NCI-H345 (cell line): ENCODE data around the gene UST.
"Not testable (repeated sequence)": the region's sequence is repeated elsewhere in the genome, so short reads cannot be mapped to it uniquely, and the experiment has no call there.

Experiments
- DNase-seq: peaks from one replicate; lab custom pipeline; 2025; lab: John Stamatoyannopoulos, UW

The UST gene

DNA sequence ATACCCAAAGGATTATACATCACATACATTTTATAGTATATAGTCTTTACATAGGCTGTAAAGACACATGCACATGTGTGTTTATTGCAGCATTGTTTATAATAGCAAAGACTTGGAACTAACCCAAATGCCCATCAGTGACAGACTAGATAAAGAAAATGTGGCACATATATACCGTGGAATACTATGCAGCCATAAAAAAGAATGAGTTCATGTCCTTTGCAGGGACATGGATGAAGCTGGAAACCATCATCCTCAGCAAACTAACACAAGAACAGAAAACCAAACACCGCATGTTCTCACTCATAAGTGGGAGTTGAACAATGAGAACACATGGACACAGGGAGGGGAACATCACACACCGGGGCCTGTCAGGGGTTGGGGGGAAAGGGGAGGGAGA, 231.5 kb downstream of the UST start:
- not testable (repeated sequence) for DNase-seq

DNA sequence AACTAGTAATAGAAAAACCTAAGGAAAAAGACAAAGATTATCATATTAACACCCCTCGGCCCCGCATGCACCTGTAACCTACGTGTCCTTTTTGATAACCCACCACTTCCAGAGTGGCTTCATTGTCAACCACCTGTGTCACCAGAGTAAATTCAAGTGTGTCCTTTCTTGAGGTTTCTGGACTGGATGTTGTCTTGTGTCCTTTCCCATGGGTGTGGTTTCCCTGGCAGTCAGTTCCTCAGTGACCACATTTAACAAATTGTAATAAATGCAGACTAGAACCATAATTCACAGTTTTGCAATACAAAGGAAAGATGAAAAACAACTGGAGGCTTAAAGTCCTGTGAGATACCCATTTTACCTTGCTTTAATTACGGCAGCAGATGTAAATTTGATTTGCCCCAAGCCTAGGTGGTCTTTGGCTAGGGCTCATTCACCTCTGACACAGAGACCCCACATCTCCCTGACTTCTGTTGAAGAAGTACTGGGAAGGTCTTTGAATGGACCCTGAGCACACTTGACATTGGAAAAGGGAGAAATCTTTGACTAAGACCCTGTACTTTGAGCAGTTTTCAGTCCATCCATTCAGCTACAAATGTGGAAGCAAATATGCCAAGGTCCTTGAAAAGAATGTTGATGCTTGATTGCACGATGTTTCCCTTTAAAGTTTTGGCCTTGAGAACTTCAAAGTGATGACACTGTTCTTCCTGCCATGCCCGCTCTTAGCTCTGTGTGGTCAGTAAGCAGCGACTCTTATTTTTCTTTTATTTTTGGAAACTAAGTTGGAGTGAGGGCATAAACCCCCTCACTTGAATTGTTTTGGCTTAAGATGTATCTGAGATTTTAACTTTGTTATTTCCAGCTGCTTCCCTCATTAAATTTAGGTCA, 232.4 kb downstream of the UST start:
- DNase-seq: no peak

DNA sequence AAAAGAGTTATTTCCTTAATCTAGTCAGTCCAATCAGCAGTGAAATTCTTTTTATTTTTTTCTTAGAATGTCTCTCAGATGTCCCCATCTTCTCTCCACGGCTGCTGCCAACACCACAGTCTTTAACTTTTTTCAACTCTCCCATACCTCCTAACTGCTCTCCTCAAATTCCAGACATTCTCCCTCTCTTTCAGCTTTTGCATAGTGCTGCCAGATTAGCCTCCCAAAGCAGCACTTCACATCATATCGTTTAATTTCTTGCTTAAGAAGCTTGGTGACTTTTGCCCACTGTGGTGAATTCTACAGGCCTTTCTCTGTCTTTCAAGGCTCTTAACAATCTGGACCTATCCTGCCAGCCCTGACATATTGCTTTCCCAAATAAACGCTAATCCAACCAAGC, 233.4 kb downstream of the UST start:
- DNase-seq: no peak

DNA sequence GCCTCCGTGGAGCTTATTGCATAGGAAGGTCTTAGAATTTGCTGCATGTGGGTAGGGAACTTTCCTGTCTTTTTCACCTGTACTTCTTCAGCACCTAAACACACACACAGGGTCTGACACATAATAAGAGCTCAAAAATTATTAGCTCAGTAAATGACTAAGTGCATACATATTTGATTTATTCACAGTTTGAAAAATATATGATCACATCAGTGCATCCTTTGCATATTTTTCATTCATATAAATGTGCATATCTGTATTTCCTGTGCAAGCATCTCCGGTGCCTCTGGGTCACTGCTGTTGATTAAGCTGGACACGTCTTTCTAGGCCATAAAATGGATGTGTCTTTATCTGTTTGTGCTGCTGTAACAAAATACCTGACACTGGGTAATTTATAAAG, 234.7 kb downstream of the UST start:
- DNase-seq: no peak

DNA sequence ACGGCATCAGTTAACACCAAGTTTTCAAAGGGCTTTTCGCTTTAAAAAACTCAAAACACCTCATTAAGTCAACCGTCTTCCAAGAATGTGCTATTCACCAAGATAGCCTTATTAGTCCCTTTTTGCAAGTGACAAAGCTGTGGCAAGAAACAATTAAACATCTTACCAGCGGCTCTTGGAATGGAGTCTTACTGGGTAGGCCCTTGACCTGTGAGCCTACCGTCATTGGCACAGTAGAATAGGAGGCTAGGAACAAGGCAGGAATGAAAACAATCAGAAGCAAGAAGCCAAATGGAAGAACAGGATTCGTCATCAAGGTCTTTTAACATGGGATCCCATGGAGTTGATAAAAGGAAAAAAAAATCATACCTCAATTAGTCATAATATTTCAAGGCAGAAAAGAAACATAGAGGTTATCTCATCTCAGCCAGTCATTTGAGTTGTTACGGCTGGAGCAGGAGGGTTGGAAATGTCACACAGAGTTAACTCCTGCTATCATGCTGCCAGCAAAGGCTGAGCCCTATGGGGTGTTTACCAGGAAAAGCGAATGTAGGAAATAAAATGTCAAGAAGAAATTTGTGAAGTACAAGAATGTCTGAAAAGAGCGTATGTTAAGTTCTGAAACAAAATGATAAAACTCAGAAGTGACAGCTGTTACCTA, 236.4 kb downstream of the UST start:
- no peak for DNase-seq

DNA sequence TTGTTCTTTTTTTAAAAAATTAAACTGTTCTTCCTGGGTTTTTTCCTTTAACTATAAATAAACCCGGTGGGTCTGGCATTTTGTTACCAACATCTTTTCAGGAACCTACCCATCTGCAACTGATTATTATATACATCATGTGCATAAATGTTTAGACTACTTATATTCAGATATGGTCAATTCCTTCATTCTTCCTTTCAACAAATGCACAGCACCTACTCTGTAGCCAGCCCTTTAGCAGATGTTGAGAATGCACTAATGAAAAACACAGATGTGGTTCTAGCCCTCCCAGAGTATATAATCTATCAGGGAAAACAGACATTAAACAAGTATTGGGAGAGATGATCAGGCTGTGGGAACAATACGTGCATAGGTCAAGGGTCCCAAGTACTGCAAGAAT, 237.1 kb downstream of the UST start:
- no peak for DNase-seq

DNA sequence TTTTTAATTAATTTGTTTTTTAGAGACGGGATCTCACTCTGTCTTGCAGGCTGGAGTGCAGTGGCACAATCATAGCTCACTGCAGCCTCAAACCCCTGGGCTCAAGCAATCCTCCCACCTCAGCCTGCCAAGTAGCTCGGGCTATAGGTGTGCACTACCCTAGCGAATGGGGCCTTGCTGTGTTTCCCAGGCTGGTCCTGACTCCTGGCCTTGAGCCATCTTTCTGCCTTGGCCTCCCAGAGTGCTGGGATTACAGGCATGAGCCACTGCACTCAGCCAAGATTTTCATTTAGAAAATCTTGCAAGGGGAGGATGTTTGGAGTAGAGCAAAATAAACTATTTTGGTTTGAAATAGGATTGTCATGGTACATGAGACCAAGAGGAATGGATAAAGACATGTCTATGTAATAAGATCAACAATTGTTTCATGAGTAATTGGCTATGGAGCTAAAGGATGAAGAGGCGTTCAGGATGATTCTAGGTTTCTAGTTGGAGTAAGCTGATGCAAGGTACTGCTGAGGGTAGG, 237.8 kb downstream of the UST start:
- no peak for DNase-seq

DNA sequence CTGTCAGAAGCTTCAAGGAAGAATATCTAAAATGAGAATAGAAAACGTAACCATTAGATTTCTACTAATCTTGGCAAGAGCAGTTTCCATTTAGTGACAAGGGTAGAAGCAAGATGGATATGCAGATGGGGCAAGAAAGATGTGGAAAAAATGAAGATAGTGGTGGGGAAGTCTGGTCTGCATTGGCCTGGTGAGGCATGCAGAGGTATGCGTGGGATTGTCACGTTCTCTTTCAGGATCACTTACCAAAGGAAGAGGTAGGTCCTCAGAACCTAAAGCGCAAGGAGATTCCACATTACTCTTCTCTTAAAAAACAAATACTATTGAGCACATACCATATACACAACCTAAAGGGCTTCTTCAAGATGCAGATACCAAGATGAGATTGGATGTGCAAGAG, 238.7 kb downstream of the UST start:
- no peak for DNase-seq

DNA sequence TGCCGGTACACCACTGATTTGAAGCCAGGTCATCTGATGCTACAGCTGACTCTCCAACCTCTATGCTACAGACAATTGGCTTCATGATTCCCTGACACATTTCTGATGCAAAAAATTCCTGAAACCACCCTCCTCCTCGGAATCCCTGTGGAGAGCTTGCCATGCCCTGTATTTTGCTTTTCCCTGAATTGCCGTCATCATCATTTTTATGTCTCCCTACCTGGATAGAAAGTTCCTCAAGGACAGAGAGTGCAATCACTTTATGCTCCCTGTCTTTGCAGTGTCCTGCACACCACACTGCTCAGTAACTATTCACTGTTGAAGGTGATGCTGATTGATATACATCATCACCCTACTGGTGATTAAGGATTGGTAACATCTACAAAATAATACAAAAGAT, 239.8 kb downstream of the UST start:
- DNase-seq: no peak

DNA sequence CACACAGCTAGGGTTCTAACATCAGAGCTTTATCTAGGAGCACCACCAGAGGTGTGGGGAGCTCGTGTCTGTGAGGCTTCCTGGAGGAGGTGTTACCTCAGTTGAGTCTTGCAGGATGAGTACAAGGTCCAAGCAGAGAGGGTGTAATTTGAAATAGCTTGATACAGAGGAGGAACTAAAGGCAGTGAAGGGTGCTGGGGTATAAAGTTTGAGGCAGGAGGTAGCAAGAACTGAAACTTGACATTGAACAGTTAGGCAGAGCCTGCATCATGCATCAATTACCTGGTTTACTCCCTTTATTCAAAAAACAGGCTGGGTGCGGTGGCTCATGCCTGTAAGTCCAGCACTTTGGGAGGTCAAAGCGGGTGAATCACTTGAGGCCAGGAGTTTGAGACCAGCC, 241.2 kb downstream of the UST start:
- DNase-seq: no peak

DNA sequence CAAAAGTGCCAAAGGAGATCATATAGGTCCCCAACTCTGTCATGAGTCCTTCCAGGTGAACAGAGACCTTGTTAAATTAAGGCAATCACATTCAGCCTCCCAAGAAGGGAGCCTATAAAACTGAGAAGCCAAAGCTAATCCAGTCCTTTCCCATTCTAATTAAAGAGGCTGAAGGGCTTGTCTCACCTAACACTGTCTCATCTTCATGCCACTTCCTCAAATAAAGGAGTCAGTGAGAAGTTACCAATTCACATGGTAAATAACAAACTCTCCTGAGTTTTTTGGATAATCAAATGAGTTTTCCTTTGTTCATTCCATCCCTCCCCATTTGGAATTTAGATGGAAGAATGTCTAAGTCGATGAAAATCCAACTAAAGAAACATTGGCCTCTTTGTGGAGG, 242.8 kb downstream of the UST start:
- no peak for DNase-seq

DNA sequence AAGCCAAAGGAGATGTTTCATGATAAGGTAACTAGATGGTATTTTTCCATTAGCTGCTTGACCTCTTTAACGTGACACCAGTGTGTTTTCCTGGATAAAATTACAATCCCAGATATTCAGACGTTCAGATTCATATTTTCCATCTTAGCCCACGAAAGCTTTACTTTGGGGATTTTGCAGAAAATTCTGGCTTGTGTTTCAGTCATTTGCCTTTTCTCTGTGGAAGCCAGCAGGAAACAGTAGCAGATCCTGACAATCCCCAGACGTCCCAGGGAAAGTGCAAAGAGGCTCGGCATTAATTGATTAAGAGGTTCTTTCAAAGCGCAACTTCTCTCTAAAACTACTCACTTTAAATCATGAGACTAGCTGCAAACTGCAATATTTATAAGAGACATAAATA, 243.6 kb downstream of the UST start:
- DNase-seq: no peak

DNA sequence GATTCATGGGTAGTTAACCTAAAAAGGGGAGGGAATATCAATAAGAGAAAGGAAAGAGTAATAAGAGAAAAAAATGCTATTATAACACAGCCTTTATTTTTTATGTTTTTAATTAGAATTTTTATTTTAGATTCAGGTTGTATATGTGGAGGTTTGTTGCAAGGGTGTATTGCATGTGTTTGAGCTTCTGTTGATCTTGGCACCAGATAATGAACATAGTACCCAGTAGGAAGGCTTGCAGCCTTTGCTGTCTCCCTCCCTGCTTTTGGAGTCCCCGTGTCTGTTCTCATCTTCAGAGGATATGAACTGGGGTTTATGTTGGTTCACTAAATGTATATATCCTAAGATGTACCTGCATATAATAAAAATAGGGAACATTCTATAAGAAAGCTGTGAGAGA, 250.0 kb downstream of the UST start:
- no peak for DNase-seq

DNA sequence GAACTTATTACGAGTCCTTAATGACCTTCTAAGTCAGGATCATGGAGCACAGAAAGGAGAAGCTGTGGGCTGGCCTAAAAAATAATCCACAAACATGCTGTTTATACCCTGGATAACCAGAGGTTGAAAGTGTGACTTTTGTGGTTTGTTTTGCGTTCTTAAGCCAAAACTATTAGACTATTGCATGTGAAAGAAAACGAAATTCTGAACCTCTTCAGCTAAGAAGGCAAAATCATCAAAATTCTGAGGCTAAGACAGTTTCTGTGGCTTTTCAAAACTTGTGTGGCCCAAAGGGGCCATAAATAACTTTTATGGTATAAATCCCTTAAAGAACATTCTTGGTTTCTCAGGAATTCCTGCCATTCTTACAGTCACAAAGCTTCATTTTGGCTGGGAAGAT, 251.0 kb downstream of the UST start:
- DNase-seq: no peak

DNA sequence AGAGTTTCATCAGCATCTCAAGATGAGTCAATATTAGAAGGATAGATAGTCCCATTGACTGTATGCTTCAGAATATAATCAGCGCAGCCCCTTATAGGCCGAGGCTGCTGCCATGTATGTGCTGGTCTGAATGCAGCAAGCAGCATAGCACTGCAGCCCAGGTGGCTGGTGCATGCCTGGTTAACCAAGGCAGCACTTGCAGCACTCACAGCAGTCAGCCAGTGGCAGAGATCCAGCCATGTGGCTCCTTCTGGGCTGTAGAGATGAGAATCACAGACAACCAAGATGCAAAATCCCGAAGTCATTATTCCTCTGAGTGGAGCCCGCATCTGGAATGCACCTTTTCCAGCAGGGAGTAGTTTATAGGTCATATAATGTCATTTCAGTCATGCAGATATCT, 251.9 kb downstream of the UST start:
- DNase-seq: no peak

DNA sequence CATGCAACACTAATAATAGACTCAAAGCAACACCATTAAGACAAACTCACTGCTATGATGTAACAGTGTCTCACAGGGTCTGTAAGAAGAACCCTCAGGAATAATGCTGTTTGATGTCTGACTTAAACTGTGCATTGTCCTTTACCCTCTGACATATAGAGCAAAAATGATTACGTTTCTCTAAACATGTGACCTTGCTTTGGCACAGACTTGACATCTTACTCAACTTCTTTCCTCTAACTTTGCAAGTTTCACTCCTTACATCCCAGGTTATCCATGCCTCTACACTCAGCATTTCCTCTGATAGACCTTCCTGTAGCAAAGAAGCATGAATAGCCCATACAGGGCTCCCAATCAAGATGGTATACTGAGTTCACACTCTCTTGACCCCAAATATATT, 252.7 kb downstream of the UST start:
- DNase-seq: no peak

DNA sequence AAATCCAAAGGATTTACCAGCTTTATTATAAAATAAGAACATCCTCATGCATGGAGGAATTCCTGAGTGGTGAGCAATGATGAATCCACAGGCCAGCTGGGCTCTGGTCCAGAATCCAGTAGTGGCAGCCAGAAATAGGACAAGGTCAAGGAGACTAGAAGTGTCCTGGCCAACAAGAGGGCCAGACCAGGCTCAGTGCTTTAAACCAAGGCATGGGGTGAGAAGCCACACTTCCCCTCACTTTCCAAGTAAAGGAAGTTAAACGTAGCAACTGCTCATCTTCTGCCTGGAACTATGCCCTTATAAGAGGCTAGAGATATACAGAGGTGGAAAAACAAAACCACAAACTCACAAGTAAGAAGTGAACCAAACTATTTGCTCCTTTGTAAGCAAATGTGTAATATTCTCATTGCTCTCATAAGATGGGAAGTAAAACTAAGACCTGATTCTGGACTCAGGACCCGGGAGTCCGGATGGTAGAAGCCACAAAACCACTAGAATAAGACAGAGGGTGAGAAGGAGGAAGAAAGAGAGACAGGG, 253.2 kb downstream of the UST start:
- DNase-seq: no peak

DNA sequence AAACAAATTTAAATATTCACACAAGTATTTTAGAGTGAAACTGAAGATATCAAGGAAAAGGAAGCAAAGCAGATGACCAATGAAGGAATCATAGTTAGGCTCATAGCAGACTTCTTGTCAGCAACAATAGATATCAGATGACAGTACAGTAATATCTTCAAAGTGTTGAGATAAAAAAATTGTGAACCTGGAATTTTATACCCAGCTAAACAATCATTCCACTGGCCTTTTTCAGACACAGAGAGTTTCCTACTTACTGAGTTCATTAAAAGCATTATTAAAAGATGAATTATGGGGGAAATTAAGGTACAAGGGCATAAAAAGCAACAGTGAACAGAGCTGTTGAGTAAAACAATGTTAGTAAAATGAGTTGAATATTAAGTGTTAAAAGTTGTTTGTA, 254.6 kb downstream of the UST start:
- no peak for DNase-seq

DNA sequence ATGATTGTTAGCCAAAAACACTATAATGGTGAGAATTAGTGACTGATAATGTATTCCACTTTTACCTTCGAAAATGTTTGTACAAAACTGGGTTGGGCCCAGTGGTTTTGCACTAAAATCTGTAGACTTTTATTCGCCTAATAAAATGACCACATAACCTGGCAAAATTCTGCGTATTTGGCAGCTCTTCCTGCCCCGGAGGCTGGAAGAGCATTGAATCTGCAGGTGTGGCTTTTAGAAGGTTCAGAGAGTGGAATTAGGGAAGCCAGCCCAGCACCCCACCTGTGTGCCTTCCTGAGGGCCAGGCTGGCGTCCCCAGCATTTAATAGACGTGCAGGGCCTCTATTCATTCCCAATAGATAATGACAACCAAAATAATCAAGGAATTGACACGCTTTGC, 256.7 kb downstream of the UST start:
- no peak for DNase-seq

DNA sequence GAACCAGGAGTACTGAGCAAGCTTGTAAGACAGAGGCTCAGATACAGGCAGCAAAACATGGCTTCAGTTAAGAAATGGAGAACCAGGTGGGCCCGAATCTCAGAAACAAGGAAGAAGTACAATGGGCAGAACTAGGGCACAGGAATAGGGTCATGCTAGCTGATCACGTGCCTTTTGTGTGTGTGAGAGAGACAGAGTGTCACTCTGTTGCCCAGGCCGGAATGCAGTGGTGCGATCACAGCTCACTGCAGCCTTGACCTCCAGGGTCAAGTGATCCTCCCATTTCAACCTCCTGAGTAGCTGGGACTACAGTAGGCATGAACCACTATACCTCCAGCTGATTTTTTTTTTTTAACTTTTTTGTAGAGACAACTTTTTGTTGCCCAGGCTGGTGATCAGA, 257.8 kb downstream of the UST start:
- no peak for DNase-seq

DNA sequence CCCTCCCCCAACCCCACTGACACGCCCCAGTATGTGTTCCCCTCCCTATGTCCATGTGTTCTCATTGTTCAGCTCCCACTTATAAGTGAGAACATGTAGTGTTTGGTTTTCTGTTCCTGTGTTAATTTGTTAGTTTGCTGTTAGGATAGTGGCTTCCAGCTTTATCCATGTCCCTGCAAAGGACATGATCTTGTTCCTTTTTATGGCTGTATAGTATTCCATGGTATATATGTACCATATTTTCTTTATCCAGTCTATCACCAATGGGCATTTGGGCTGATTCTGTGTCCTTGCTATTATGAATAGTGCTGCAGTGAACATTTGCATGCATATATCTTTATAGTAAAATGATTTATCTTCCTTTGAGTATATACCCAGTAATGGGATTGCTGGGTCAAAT, 259.4 kb downstream of the UST start:
- not testable (repeated sequence) for DNase-seq

DNA sequence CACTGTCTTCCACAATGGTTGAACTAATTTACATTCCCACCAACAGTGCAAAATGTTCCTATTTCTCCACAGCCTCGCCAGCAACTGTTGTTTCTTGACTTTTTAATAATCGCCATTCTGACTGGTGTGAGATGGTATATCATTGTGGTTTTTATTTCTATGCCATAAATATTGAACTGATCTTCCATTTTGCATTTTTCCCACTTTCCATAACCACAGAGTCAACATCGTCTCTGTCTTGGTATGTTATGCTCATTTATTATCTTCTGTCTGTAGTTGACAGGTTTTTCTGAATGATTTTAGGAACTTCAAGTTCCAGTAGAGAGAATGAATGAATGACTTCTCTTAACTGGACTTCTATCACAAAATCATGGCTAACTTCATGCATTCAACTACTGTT, 259.8 kb downstream of the UST start:
- DNase-seq: no peak

DNA sequence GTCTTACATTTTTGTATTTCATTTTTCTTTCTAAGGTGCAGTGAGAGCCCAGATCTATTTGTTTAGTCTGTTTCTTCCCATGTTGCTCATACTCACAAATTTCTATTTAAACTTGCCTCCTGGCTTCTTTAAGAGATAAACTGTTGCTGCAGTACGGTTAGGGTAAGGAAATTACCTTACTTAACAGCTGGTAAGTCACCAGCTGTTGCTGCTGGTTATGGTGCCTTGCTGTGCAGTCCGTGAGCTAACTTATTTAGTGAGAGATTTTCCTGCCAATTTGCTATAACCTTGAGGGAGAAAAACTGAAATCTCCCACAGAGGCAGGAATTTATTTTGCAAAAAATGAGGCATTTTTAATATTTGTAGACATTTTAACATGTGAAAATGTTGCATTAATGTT, 261.0 kb downstream of the UST start:
- no peak for DNase-seq
